ES-I3 (cell line): Measurements from ENCODE around the gene RNF144B.

Experiments used
- H3K36me3 ChIP-seq: 2 replicates; pipeline ENCODE4 v1.6.1; 2013; ENCODE audit warnings: mild to moderate bottlenecking, low read length, control low read depth, moderate library complexity; ENCODE audit not compliant: insufficient read depth
- H3K4me1 ChIP-seq: 2 replicates; pipeline ENCODE4 v1.6.1; 2013; ENCODE audit warnings: mild to moderate bottlenecking, control low read depth, low read length; ENCODE audit not compliant: insufficient read depth
- H3K9ac ChIP-seq: 2 replicates; pipeline ENCODE4 v1.6.1; 2013; ENCODE audit warnings: low read depth, mild to moderate bottlenecking, low read length, moderate library complexity
- H3K9me3 ChIP-seq: 2 replicates; pipeline ENCODE4 v1.6.1; 2013; ENCODE audit warnings: mild to moderate bottlenecking, low read length, moderate library complexity; ENCODE audit not compliant: control insufficient read depth, insufficient read depth

The RNF144B gene

GRCh38 chr6:18427296-18427695, 40.1 kb downstream of the RNF144B start:
- no peak overlapping the region for H3K9ac ChIP-seq
- no peaks in the 10 kb centered on the region for H3K9me3 ChIP-seq
- H3K36me3 ChIP-seq, result no peaks in the 10 kb centered on the region; the same call in 1 of the 2 replicates
- H3K4me1 ChIP-seq, result peaks cover 8% of the 10 kb centered on the region; the same call in 1 of the 2 replicates

GRCh38 chr6:18429655-18430297, 42.6 kb downstream of the RNF144B start:
- H3K4me1 ChIP-seq, result peaks cover 8% of the 10 kb centered on the region

GRCh38 chr6:18431581-18431980, 44.4 kb downstream of the RNF144B start:
- Histone ChIP-seq H3K4me1 (peaks cover 11% of the 10 kb centered on the region), H3K9me3 (no peaks in the 10 kb centered on the region), H3K36me3 (no peaks in the 10 kb centered on the region), H3K9ac (no peak overlapping the region)

More at GRCh38 chr6:18429655-18430297, 42.6 kb downstream of the RNF144B start:
- no peak overlapping the region for H3K9ac ChIP-seq
- H3K9me3 ChIP-seq, result no peaks in the 10 kb centered on the region
- no peaks in the 10 kb centered on the region for H3K36me3 ChIP-seq

- Histone ChIP-seq H3K4me1 (peaks cover 11% of the 10 kb centered on the region), H3K36me3 (no peaks in the 10 kb centered on the region), H3K9ac (no peak overlapping the region), H3K9me3 (no peaks in the 10 kb centered on the region)
These were observed 45.0 kb downstream of the RNF144B start for GRCh38 chr6:18432180-18432579.

- no peak overlapping the region for H3K9ac ChIP-seq
- peaks cover 11% of the 10 kb centered on the region for H3K4me1 ChIP-seq
- no peaks in the 10 kb centered on the region for H3K9me3 ChIP-seq
- no peaks in the 10 kb centered on the region for H3K36me3 ChIP-seq
These were observed 45.5 kb downstream of the RNF144B start for GRCh38 chr6:18432619-18433018.

GRCh38 chr6:18433059-18433458, 45.9 kb downstream of the RNF144B start:
- Histone ChIP-seq H3K9me3 (no peaks in the 10 kb centered on the region), H3K4me1 (peaks cover 11% of the 10 kb centered on the region), H3K36me3 (no peaks in the 10 kb centered on the region), H3K9ac (no peak overlapping the region)

- Histone ChIP-seq H3K36me3 (no peaks in the 10 kb centered on the region), H3K9ac (no peak overlapping the region), H3K4me1 (peaks cover 11% of the 10 kb centered on the region), H3K9me3 (no peaks in the 10 kb centered on the region)
These were observed 49.2 kb downstream of the RNF144B start for GRCh38 chr6:18436341-18436740.

GRCh38 chr6:18439581-18439980, 52.4 kb downstream of the RNF144B start:
- no peaks in the 10 kb centered on the region for H3K36me3 ChIP-seq

GRCh38 chr6:18441251-18441979, 54.3 kb downstream of the RNF144B start:
- H3K9ac ChIP-seq, result no peak overlapping the region
- H3K4me1 ChIP-seq, result no peaks in the 10 kb centered on the region
- H3K9me3 ChIP-seq, result no peaks in the 10 kb centered on the region
- no peaks in the 10 kb centered on the region for H3K36me3 ChIP-seq

More at GRCh38 chr6:18439581-18439980, 52.4 kb downstream of the RNF144B start:
- no peaks in the 10 kb centered on the region for H3K9me3 ChIP-seq
- H3K9ac ChIP-seq, result no peak overlapping the region
- peaks cover 3% of the 10 kb centered on the region for H3K4me1 ChIP-seq

GRCh38 chr6:18444111-18444510, 57.0 kb downstream of the RNF144B start:
- H3K9me3 ChIP-seq, result no peaks in the 10 kb centered on the region
- no peak overlapping the region for H3K9ac ChIP-seq
- H3K4me1 ChIP-seq, result no peaks in the 10 kb centered on the region
- H3K36me3 ChIP-seq, result no peaks in the 10 kb centered on the region

- Histone ChIP-seq H3K9me3 (no peaks in the 10 kb centered on the region), H3K4me1 (no peaks in the 10 kb centered on the region), H3K9ac (no peak overlapping the region), H3K36me3 (no peaks in the 10 kb centered on the region)
These were observed 58.1 kb downstream of the RNF144B start for GRCh38 chr6:18445228-18445627.

- no peaks in the 10 kb centered on the region for H3K4me1 ChIP-seq
- no peaks in the 10 kb centered on the region for H3K36me3 ChIP-seq
- no peak overlapping the region for H3K9ac ChIP-seq
- H3K9me3 ChIP-seq, result no peaks in the 10 kb centered on the region
These were observed 59.6 kb downstream of the RNF144B start for GRCh38 chr6:18446771-18447170.

- H3K9ac ChIP-seq, result no peak overlapping the region
- no peaks in the 10 kb centered on the region for H3K36me3 ChIP-seq
- no peaks in the 10 kb centered on the region for H3K9me3 ChIP-seq
- H3K4me1 ChIP-seq, result no peaks in the 10 kb centered on the region
These were observed 60.4 kb downstream of the RNF144B start for GRCh38 chr6:18447552-18447951.

- Histone ChIP-seq H3K4me1 (no peaks in the 10 kb centered on the region), H3K9ac (no peak overlapping the region), H3K9me3 (no peaks in the 10 kb centered on the region), H3K36me3 (no peaks in the 10 kb centered on the region)
These were observed 64.6 kb downstream of the RNF144B start for GRCh38 chr6:18451756-18452155.

GRCh38 chr6:18454446-18454845, 67.3 kb downstream of the RNF144B start:
- Histone ChIP-seq H3K9me3 (no peaks in the 10 kb centered on the region), H3K36me3 (no peaks in the 10 kb centered on the region; the same call in 1 of the 2 replicates), H3K4me1 (peaks cover 3% of the 10 kb centered on the region; the same call in 1 of the 2 replicates), H3K9ac (no peak overlapping the region)
